A549 (cell line): ENCODE measurements around the gene EPB41L2. TPM values are rescaled to one million over a fixed set of nuclear protein-coding genes. Genes with fewer than 3 reads are reported as not detected.

ENCODE experiments used
- ATAC-seq, 2 experiments: fragments of 200-7000 bp in 1 of 2; fragments of >200 bp in 1 of 2; cut with Nextera tagmentation in 1 of 2; cut with Tn5 transposase in 1 of 2; 3 replicates each; pipeline versions ENCODE4 v1.8.0 to v1.9.1; 2018 to 2020; ENCODE audit warnings: mild to moderate bottlenecking in 1 of 2, moderate library complexity in 1 of 2
- CTCF ChIA-PET: fragments of 300-600 bp; sonication (Branson Sonifier 250); formaldehyde crosslinking; extraction: SDS; loops from one replicate; lab custom pipeline; 2021; ENCODE audit warnings: antibody characterized with exemption, inconsistent platforms; lab: Yijun Ruan, JAX
- POLR2A ChIA-PET: fragments of 350-600 bp; formaldehyde crosslinking; extraction: SDS; loops from one replicate; lab custom pipeline; 2021; ENCODE audit warnings: antibody characterized with exemption, inconsistent platforms; lab: Yijun Ruan, JAX
- DNase-seq, 2 experiments: peaks; one replicate each; pipeline versions ENCODE4 v3.0.0 to v3.0.0-alpha.2; 2011 to 2016; ENCODE audit warnings: low read depth in 1 of 2, low spot score in 1 of 2
- FAIRE-seq: peaks from 2 replicates; lab custom pipeline; 2011; peaks lifted over from hg19 to GRCh38; lab: Jason Lieb, UNC
- H3K27ac ChIP-seq, 2 experiments: fragments of >200 bp; sonication (Bioruptor Twin); formaldehyde crosslinking; 3 replicates each; pipeline ENCODE4 v1.5.1; 2016 to 2017
- H3K4me1 ChIP-seq: fragments of >200 bp; sonication (Bioruptor Twin); formaldehyde crosslinking; 3 replicates; pipeline ENCODE4 v1.6.1; 2016
- H3K4me2 ChIP-seq: fragments of >200 bp; sonication (Bioruptor Twin); formaldehyde crosslinking; 3 replicates; pipeline ENCODE4 v1.6.1; 2016
- H3K4me3 ChIP-seq: fragments of >200 bp; sonication (Bioruptor Twin); formaldehyde crosslinking; 3 replicates; pipeline ENCODE4 v1.5.1; 2016
- H3K9me3 ChIP-seq: fragments of >200 bp; sonication (Bioruptor Twin); formaldehyde crosslinking; 3 replicates; pipeline ENCODE4 v1.6.1; 2016
- BHLHE40 ChIP-seq: IDR thresholded peaks from 2 replicates; pipeline ENCODE4 v1.6.1; 2012; ENCODE audit warnings: low read depth, low read length, inconsistent platforms
- CBX2 ChIP-seq: fragments of 200-600 bp; sonication (generic); IDR thresholded peaks from 2 replicates; pipeline ENCODE4 v1.6.1; 2016; ENCODE audit warnings: low read depth, mild to moderate bottlenecking, borderline replicate concordance
- CEBPB ChIP-seq, 2 experiments: fragments of >200 bp in 1 of 2; sonication (Bioruptor Twin) in 1 of 2; formaldehyde crosslinking in 1 of 2; IDR thresholded peaks; 2 replicates each; pipeline ENCODE4 v1.6.1; 2012 to 2016
- CHD2 ChIP-seq: fragments of 150-350 bp; IDR thresholded peaks from 2 replicates; pipeline ENCODE4 v1.6.1; 2014; ENCODE audit warnings: low read length; ENCODE audit not compliant: partially characterized antibody
- E2F6 ChIP-seq: IDR thresholded peaks from 2 replicates; pipeline ENCODE4 v1.6.1; 2012; ENCODE audit warnings: low read depth, borderline replicate concordance
- ELK1 ChIP-seq: fragments of 150-350 bp; IDR thresholded peaks from 2 replicates; pipeline ENCODE4 v1.6.1; 2014; ENCODE audit warnings: low read depth, mild to moderate bottlenecking, low read length
- FOSB ChIP-seq: fragments of 250-450 bp; sonication (Bioruptor Pico); IDR thresholded peaks from 2 replicates; pipeline ENCODE4 v1.5.0; 2020; ENCODE audit warnings: mild to moderate bottlenecking, moderate library complexity
- FOSL2 ChIP-seq, 2 experiments: fragments of 450-650 bp in 1 of 2; fragments of >200 bp in 1 of 2; sonication (Bioruptor Twin) in 1 of 2; formaldehyde crosslinking; IDR thresholded peaks; 2 replicates each; pipeline versions ENCODE4 v1.5.0 to v1.6.1; 2016 to 2020; ENCODE audit warnings: mild to moderate bottlenecking in 1 of 2, moderate library complexity in 1 of 2
- FOXS1 ChIP-seq: fragments of 250-450 bp; sonication (Bioruptor Pico); IDR thresholded peaks from 2 replicates; pipeline ENCODE4 v1.5.0; 2020; ENCODE audit warnings: mild to moderate bottlenecking, moderate library complexity
- HDAC2 ChIP-seq: fragments of 200-600 bp; sonication (generic); IDR thresholded peaks from 2 replicates; pipeline ENCODE4 v1.6.1; 2016
- HEYL ChIP-seq: fragments of 250-450 bp; sonication (Bioruptor Pico); IDR thresholded peaks from 2 replicates; pipeline ENCODE4 v1.8.0; 2021; ENCODE audit warnings: mild to moderate bottlenecking, moderate library complexity
- HOXB13 ChIP-seq: fragments of 250-450 bp; sonication (Bioruptor Pico); IDR thresholded peaks from 2 replicates; pipeline ENCODE4 v1.5.0; 2020; ENCODE audit warnings: low read depth, mild to moderate bottlenecking, moderate library complexity
- HOXB5 ChIP-seq: fragments of 250-450 bp; sonication (Bioruptor Pico); IDR thresholded peaks from 2 replicates; pipeline ENCODE4 v1.5.0; 2020; ENCODE audit warnings: mild to moderate bottlenecking, moderate library complexity
- JUN ChIP-seq, 2 experiments: fragments of >200 bp; sonication (Bioruptor Twin); formaldehyde crosslinking; IDR thresholded peaks; 2 replicates in 1 of 2; 3 replicates in 1 of 2; pipeline ENCODE4 v1.6.1; 2016 to 2017
- MAFK ChIP-seq: fragments of 450-650 bp; IDR thresholded peaks from 2 replicates; pipeline ENCODE4 v1.6.1; 2014; ENCODE audit not compliant: partially characterized antibody
- MAX ChIP-seq: IDR thresholded peaks from 2 replicates; pipeline ENCODE4 v1.6.1; 2012
- MAZ ChIP-seq: fragments of 150-350 bp; IDR thresholded peaks from 2 replicates; pipeline ENCODE4 v1.6.1; 2014; ENCODE audit warnings: antibody characterized with exemption, low read depth, low read length, borderline replicate concordance
- MYC ChIP-seq: IDR thresholded peaks from 2 replicates; pipeline ENCODE4 v1.6.1; 2012; ENCODE audit warnings: mild to moderate bottlenecking, inconsistent platforms, low read length, improper control_type of control experiment, borderline replicate concordance
- PHF8 ChIP-seq: fragments of 200-600 bp; sonication (generic); IDR thresholded peaks from 2 replicates; pipeline ENCODE4 v1.6.1; 2016; ENCODE audit warnings: low read depth, mild to moderate bottlenecking, antibody characterized with exemption, moderate library complexity, borderline replicate concordance
- POLR2A ChIP-seq: IDR thresholded peaks from 2 replicates; pipeline ENCODE4 v1.6.1; 2012; ENCODE audit warnings: mild to moderate bottlenecking, low read length
- RAD21 ChIP-seq, 2 experiments: fragments of >200 bp in 1 of 2; sonication (Bioruptor Twin) in 1 of 2; formaldehyde crosslinking in 1 of 2; IDR thresholded peaks in 1 of 2; conservative IDR thresholded peaks in 1 of 2; 2 replicates in 1 of 2; 3 replicates in 1 of 2; pipeline ENCODE4 v1.6.1; 2012 to 2018; ENCODE audit warnings: inconsistent platforms in 1 of 2
- RARB ChIP-seq: fragments of 250-450 bp; sonication (Bioruptor Pico); IDR thresholded peaks from 2 replicates; pipeline ENCODE4 v1.8.0; 2021; ENCODE audit warnings: mild to moderate bottlenecking, moderate library complexity
- RCOR1 ChIP-seq: fragments of 150-350 bp; IDR thresholded peaks from 2 replicates; pipeline ENCODE4 v1.6.1; 2014; ENCODE audit warnings: antibody characterized with exemption, low read length, low read depth
- REST ChIP-seq: fragments of 200-600 bp; sonication (generic); IDR thresholded peaks from 2 replicates; pipeline ENCODE4 v1.6.1; 2016; ENCODE audit warnings: antibody characterized with exemption, mild to moderate bottlenecking, moderate library complexity
- RFX5 ChIP-seq: fragments of 450-650 bp; IDR thresholded peaks from 2 replicates; pipeline ENCODE4 v1.7.1; 2014; ENCODE audit warnings: antibody characterized with exemption, mild to moderate bottlenecking, moderate library complexity
- RNF2 ChIP-seq: fragments of 200-600 bp; sonication (generic); IDR thresholded peaks from 2 replicates; pipeline ENCODE4 v1.6.1; 2016; ENCODE audit warnings: low read depth, mild to moderate bottlenecking, antibody characterized with exemption, moderate library complexity, borderline replicate concordance
- SMC3 ChIP-seq: fragments of >200 bp; sonication (Bioruptor Twin); formaldehyde crosslinking; IDR thresholded peaks from 3 replicates; pipeline ENCODE4 v1.6.1; 2018; ENCODE audit warnings: inconsistent platforms
- SREBF2 ChIP-seq: fragments of 450-650 bp; IDR thresholded peaks from 2 replicates; pipeline ENCODE4 v1.6.1; 2014; ENCODE audit warnings: mild to moderate bottlenecking, moderate library complexity
- ZSCAN20 ChIP-seq: fragments of 250-450 bp; sonication (Bioruptor Pico); IDR thresholded peaks from 2 replicates; pipeline ENCODE4 v1.8.0; 2022; ENCODE audit warnings: mild to moderate bottlenecking, moderate library complexity
- WGBS: methylation state at CpG from one replicate; pipeline ENCODE4 v1.1.6; 2017; ENCODE audit errors: missing lambda C conversion rate; 5-methylcytosine and 5-hydroxymethylcytosine counted together
- polyA minus RNA-seq: library from RNA; depleted of rRNA, polyadenylated mRNA; stranded (reverse); fragments of >200 nt; gene quantifications from 2 replicates; pipeline ENCODE4 v1.2.3, GENCODE V29; 2011; rRNA and poly(A)+ RNA removed
- polyA plus RNA-seq, 4 experiments: library from polyadenylated mRNA; depleted of rRNA in 3 of 4; stranded (reverse); fragments of >200 nt; fragmentation: RNase III in 1 of 4; extraction: RNeasy Plus Mini Kit Qiagen cat#74134 plus additional on column Dnase treatment in 1 of 4; gene quantifications; 2 replicates in 3 of 4; 3 replicates in 1 of 4; pipeline ENCODE4 v1.2.3, GENCODE V29; 2011 to 2017

Gene EPB41L2
- polyA plus RNA-seq (2011; rRNA removed) (33.9 and 42.9 TPM in 2 replicates), polyA plus RNA-seq (2017; fragmentation: RNase III; extraction: RNeasy Plus Mini Kit Qiagen cat#74134 plus additional on column Dnase treatment) (50.3 to 59.9 TPM (median 56.3 TPM) in 3 replicates), polyA minus RNA-seq (43.1 and 60.3 TPM in 2 replicates)
- 18.9 and 22.1 TPM in 2 replicates for polyA plus RNA-seq (2012; cell fraction: cytosol; rRNA removed)
- polyA plus RNA-seq (2012; cell fraction: nucleus; rRNA removed), result 23.5 and 43.7 TPM in 2 replicates

- Histone ChIP-seq H3K4me3 (peak within 1 kb of the TSS; percentile 97), H3K9me3 (no peaks in the 10 kb centered on the region), H3K27ac (peak within 1 kb of the TSS; percentile 89 to 99), H3K4me2 (peak within 1 kb of the TSS; percentile 93), H3K4me1 (peaks cover 27% of the 10 kb centered on the region)
- TF ChIP-seq CBX2, result no peak
- no peak for TF ChIP-seq HEYL
- no peak for TF ChIP-seq FOSL2 (IDR thresholded peaks at IDR 0.05)
- TF ChIP-seq FOSL2 (CRISPR knock-in tag; IDR thresholded peaks at IDR 0.05), result no peak
- 0 out of 2 replicates have a peak, but pooled peaks have one; percentile 23 for TF ChIP-seq PHF8
- TF ChIP-seq MAX, result 0 out of 2 replicates have a peak, but pooled peaks have one; percentile 42
- TF ChIP-seq BHLHE40, result no peak
- TF ChIP-seq HOXB5, result no peak
- peak; percentile 56 for TF ChIP-seq CHD2
- peak in 1 of 2 experiments; percentile 5; a peak in 1 of 5 replicates for TF ChIP-seq RAD21 (conservative IDR thresholded peaks at IDR 0.05 in 1 of 2, IDR thresholded peaks at IDR 0.05 in 1 of 2)
- TF ChIP-seq MAZ, result peak; percentile 80; the same call in 1 of the 2 replicates
- no peak for TF ChIP-seq MYC
- no peak for TF ChIP-seq HOXB13 (CRISPR knock-in tag)
- peak; percentile 31; the same call in 1 of the 2 replicates for TF ChIP-seq REST
- peak; percentile 38 for TF ChIP-seq POLR2A
- TF ChIP-seq E2F6, result 0 out of 2 replicates have a peak, but pooled peaks have one; percentile 34
- TF ChIP-seq MAFK, result no peak
- TF ChIP-seq JUN (IDR thresholded peaks at IDR 0.05), result peak in 1 of 2 experiments; percentile 60; a peak in 2 of 5 replicates
- 10% methylated on average over 2 of the region's 61 CpGs for WGBS
- peak; percentile 48 to 79 for DNase-seq
- FAIRE-seq, result no peak
- peak; percentile 86 for ATAC-seq
- ChIA-PET POLR2A (interaction anchor here (0.9 kb wide), 1 partner anchor 31 kb away, joined by 4 read pairs; no protein-coding TSS in a partner anchor), CTCF (no interaction called here)
These were observed at the start of gene EPB41L2 for GRCh38 chr6:131063028-131063763. EPB41L2 (minus strand) TSS chr6:131063245; CDS start chr6:130956485, 106,760 bp downstream.

- Histone ChIP-seq H3K4me1 (peaks cover 16% of the 10 kb centered on the region; the same call in 2 of the 3 replicates), H3K4me3 (no peak overlapping the region), H3K27ac (0 out of 6 replicates have a peak overlapping the region, but pooled peaks of 1 of the 2 experiments have one; percentile 54), H3K9me3 (no peaks in the 10 kb centered on the region), H3K4me2 (peak overlapping the region; percentile 6; the same call in 1 of the 3 replicates)
- CTCF ChIA-PET, result interaction anchor here (0.9 kb wide), 1 partner anchor 227 kb away, joined by 3 read pairs; no protein-coding TSS in a partner anchor
- no peak for ATAC-seq
- POLR2A ChIA-PET, result no interaction called here
- 18% methylated on average over 1 of the region's 1 CpG for WGBS
- no peak for DNase-seq
- FAIRE-seq, result no peak
- TF ChIP-seq FOSB (CRISPR knock-in tag), result no peak
- TF ChIP-seq MYC, result no peak
- no peak for TF ChIP-seq RFX5
- no peak for TF ChIP-seq ELK1
- TF ChIP-seq FOXS1 (CRISPR knock-in tag), result no peak
- no peak for TF ChIP-seq SMC3
- no peak for TF ChIP-seq POLR2A
- TF ChIP-seq RCOR1, result no peak
- TF ChIP-seq ZSCAN20 (CRISPR knock-in tag), result no peak
- no peak for TF ChIP-seq RNF2
- no peak for TF ChIP-seq SREBF2
- TF ChIP-seq RARB (CRISPR knock-in tag), result no peak
- no peak for TF ChIP-seq HDAC2
- TF ChIP-seq MAX, result no peak
- TF ChIP-seq CEBPB (IDR thresholded peaks at IDR 0.05), result no peak
These were observed 49.2 kb upstream of the EPB41L2 start for GRCh38 chr6:131112249-131112648.
